Prostate gland (tissue), 2 donors: ENCODE data around the gene PIP4K2B.

Experiments used
- POLR2A ChIP-seq: fragments of 450-650 bp; IDR thresholded peaks from one replicate; pipeline ENCODE4 v1.6.1; 2016; ENCODE audit warnings: antibody characterized with exemption, mild to moderate bottlenecking
- POLR2AphosphoS5 ChIP-seq: sonication (generic); formaldehyde crosslinking; IDR thresholded peaks from one replicate; pipeline ENCODE4 v1.6.1; 2017; ENCODE audit warnings: antibody characterized with exemption
- TF ChIP-seq, protein P1 (sequence below), 4 experiments: fragments of 200-600 bp in 2 of 4; fragments of 450-650 bp in 2 of 4; sonication (generic) in 2 of 4; IDR thresholded peaks; 1 replicate in 3 of 4; 2 replicates in 1 of 4; pipeline ENCODE4 v1.5.1; 2016 to 2019; ENCODE audit warnings: antibody characterized with exemption in 4 of 4, mild to moderate bottlenecking in 2 of 4, moderate library complexity in 2 of 4

GRCh38 chr17:38796451-38797157, 2.8 kb downstream of the PIP4K2B start:
- TF ChIP-seq, protein P1, sequence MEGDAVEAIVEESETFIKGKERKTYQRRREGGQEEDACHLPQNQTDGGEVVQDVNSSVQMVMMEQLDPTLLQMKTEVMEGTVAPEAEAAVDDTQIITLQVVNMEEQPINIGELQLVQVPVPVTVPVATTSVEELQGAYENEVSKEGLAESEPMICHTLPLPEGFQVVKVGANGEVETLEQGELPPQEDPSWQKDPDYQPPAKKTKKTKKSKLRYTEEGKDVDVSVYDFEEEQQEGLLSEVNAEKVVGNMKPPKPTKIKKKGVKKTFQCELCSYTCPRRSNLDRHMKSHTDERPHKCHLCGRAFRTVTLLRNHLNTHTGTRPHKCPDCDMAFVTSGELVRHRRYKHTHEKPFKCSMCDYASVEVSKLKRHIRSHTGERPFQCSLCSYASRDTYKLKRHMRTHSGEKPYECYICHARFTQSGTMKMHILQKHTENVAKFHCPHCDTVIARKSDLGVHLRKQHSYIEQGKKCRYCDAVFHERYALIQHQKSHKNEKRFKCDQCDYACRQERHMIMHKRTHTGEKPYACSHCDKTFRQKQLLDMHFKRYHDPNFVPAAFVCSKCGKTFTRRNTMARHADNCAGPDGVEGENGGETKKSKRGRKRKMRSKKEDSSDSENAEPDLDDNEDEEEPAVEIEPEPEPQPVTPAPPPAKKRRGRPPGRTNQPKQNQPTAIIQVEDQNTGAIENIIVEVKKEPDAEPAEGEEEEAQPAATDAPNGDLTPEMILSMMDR (IDR thresholded peaks at IDR 0.05): no peak
- TF ChIP-seq POLR2AphosphoS5 (no peak), POLR2A (no peak)
